ENCODE data around the gene WDR41. TPM values are rescaled to one million over a fixed set of nuclear protein-coding genes. Genes with fewer than 3 reads are reported as not detected.

The WDR41 gene
- total RNA-seq, 1 donor from 2014 or later, result 66.2 TPM

DNA sequence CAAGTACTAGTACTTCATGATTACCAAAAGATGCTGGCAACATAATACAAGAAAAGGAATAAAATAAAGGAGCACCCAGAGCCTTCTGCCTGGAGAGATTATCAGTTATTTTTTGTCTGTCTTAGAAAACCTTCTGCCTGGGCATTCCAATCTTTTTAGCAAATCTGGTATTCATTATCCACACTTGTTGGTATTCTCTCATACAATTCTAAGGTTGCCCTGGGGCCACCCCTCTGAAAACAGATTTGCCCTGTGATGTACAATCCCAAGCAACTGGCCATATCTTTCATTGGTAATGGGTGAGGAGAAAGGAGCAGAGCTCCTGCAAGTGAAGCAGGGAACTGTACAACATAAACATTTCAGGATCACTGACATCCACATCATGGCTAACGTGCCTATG is 47.8 kb downstream of the WDR41 start:
- TF ChIP-seq, protein P1, sequence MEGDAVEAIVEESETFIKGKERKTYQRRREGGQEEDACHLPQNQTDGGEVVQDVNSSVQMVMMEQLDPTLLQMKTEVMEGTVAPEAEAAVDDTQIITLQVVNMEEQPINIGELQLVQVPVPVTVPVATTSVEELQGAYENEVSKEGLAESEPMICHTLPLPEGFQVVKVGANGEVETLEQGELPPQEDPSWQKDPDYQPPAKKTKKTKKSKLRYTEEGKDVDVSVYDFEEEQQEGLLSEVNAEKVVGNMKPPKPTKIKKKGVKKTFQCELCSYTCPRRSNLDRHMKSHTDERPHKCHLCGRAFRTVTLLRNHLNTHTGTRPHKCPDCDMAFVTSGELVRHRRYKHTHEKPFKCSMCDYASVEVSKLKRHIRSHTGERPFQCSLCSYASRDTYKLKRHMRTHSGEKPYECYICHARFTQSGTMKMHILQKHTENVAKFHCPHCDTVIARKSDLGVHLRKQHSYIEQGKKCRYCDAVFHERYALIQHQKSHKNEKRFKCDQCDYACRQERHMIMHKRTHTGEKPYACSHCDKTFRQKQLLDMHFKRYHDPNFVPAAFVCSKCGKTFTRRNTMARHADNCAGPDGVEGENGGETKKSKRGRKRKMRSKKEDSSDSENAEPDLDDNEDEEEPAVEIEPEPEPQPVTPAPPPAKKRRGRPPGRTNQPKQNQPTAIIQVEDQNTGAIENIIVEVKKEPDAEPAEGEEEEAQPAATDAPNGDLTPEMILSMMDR (conservative IDR thresholded peaks at IDR 0.05; ENCODE audit: low read depth, low read length), result no peak
- no peak overlapping the region for H3K4me3 ChIP-seq (ENCODE audit: low read depth, low read length)

DNA sequence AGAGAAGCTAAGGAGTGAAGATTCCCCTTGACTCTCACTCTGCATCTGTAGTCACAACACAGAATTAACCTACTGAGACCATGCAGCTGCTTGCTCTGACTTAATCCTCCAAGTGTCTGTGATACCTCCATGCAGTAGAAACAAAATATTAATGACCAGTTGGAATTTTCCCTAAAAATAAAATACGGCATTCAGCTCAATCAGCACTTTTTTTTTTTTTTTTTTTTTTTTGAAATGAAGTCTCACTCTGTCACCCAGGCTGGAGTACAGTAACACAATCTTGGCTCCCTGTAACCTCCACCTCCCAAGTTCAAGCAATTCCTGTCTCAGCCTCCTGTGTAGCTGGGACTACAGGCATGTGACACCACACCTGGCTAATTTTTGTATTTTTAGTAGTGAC is 48.4 kb downstream of the WDR41 start:
- TF ChIP-seq, protein P1 (conservative IDR thresholded peaks at IDR 0.05; ENCODE audit: low read depth, low read length), result no peak
- H3K4me3 ChIP-seq (ENCODE audit: low read depth, low read length), result no peak overlapping the region
- no peak for DNase-seq (ENCODE audit: low read depth)

More for the DNA sequence above, 47.8 kb downstream of the WDR41 start:
- no peak for DNase-seq (ENCODE audit: low read depth)

DNA sequence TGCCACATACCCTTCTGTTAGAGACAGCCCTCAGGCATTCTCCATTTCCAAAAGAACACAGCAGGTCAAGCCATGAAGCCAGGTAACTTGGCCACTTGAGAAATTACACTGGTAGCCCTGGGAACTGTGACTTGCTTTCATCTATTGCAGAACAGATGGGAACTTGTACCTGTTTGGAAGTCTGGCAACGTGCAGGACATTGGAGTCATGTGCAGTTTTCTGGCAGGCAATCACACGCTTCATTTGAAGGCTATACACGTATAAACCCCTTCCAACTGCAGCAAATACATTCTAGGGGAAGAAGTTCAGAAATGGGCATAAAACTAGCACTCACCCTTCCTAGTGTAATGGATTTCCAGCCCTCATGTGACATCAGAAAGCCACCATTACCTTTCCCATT is 54.0 kb downstream of the WDR41 start:
- no peak for DNase-seq (ENCODE audit: low read depth)
- H3K4me3 ChIP-seq (ENCODE audit: low read depth, low read length), result no peak overlapping the region
- TF ChIP-seq, protein P1 (conservative IDR thresholded peaks at IDR 0.05; ENCODE audit: low read depth, low read length), result no peak

DNA sequence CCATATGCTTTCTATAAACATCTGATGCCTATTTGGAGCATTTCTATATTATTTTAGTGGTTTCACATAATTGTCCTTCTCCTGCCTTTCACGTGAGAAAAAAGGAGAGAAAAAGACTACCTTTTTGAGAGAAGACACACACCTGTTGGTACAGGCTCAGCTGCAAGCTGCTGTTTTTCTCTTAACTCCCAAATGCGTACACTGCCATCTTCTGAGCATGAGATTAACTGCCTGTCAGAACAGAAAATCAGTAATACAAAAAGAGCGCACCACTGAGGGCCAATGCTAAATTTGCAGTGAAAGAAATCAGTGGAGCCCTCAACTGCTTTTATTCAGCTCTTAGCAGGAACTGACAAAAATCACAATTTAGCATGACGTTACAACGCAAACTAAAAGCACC is 54.9 kb downstream of the WDR41 start:
- TF ChIP-seq, protein P1 (conservative IDR thresholded peaks at IDR 0.05; ENCODE audit: low read depth, low read length), result peak; percentile 31
- no peak overlapping the region for H3K4me3 ChIP-seq (ENCODE audit: low read depth, low read length)
- DNase-seq (ENCODE audit: low read depth), result no peak

DNA sequence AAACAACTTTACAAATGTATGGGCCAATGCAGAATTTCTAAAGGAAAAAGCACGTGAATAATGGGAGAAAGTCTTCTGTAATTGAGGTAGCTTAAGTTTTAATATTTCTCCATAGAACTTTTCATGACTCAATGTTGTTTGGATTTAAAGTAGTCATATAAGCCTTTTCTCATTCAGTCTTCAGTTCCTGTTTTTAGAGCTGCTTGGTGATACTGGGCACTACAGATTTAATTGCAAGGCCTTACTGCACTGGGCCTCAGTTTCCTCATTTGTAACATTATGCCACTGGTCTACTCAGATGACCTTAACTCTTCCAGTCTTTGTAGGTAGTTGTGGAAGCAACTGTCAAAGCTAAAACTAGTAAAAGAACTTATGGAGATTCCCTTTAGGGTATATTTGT is 60.4 kb downstream of the WDR41 start:
- TF ChIP-seq, protein P1 (conservative IDR thresholded peaks at IDR 0.05; ENCODE audit: low read depth, low read length), result no peak
- no peak for DNase-seq (ENCODE audit: low read depth)
- H3K4me3 ChIP-seq (ENCODE audit: low read depth, low read length), result no peak overlapping the region

DNA sequence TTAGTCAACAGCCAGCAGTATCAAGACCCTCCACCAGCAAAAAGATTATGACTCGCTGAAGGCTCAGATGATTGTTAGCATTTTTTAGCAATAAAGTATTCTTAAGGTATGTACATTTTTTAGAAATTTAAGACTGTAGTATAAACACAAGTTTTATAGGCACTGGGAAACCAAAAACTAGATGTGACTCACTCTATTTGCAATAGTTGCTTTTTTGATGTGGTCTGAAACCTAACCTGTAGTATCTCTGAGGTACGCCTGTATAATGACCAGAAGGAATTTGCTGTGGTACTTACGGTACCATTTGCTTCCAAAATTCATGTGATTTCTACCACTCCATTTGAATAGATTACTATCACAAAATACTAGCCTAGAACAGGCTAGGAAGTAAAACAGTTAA is 60.8 kb downstream of the WDR41 start:
- H3K4me3 ChIP-seq (ENCODE audit: low read depth, low read length), result no peak overlapping the region
- TF ChIP-seq, protein P1 (conservative IDR thresholded peaks at IDR 0.05; ENCODE audit: low read depth, low read length), result no peak
- DNase-seq (ENCODE audit: low read depth), result no peak

DNA sequence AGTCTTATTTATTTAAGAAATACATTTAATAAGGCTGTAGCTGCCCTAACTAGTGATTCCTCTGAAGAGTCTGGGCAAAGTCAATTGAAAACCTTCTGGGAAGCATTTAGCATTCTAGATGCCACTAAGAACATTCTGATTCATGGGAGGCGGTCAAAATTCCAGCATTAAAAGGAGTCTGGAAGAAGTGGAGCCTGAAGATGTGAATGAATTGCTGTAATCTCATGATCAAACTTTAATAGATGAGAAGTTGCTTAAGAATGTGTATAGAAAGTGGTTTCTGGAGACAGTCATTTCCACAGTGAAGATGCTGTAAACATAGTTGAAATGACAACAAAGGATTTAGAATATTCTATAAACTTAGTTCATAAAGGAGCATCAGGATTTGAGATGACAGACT is 61.4 kb downstream of the WDR41 start:
- peak; percentile 6 for DNase-seq (ENCODE audit: low read depth)
- TF ChIP-seq, protein P1 (conservative IDR thresholded peaks at IDR 0.05; ENCODE audit: low read depth, low read length), result no peak
- H3K4me3 ChIP-seq (ENCODE audit: low read depth, low read length), result no peak overlapping the region

All from epithelial cell of proximal tubule (primary cell).